Measurements from ENCODE around the gene PFN2.
"Not testable (repeated sequence)": the region's sequence is repeated elsewhere in the genome, so short reads cannot be mapped to it uniquely, and the experiment has no call there.

Gene PFN2

GRCh38 chr3:149970716-149971402 lies at the start of gene PFN2:
Gene PFN2, minus strand, starts transcription at chr3:149970895. Its CDS starts 39 bp downstream, at chr3:149970856.
- DNase-seq, result no peak

DNA sequence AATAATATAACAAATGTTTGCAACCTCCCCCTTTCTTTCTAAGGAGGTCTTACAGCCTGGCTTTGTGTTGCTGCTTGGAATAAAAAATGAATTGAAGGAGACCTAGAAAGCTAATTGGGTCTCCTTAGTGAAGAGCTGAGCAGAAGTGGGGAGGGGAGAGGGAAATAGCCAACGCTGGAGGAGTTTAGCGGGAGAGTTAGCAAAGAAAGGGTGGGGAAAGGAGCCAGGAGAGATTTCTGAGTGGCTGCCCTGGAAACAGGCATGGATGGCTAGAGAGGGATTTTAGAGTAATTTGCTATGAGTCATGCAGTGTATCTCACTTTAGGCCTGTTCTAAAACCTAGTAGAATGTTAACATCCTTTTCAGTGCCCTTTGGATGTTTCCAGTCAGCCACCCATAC lies 45.2 kb upstream of the PFN2 start:
- no peak for DNase-seq

GRCh38 chr3:150014782-150015181 lies 44.1 kb upstream of the PFN2 start:
- no peak for DNase-seq

DNA sequence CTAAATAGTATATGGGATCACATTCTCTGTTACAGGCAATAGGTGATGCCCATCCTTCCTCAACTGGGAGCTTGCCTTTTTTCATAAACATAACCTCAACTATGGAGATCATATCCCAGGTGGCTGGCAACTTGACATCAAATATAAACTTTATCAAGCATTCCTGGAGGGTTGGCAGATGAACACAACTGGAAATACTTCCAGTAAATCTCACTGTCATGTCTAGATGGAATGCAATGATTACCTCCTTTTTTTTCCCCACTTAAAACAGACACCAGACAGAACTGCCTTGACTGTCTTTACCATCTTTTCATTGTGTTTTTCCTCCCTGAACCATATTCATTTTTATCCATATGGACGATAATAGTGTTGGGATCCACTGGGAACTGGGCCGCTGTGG lies 43.1 kb upstream of the PFN2 start:
- DNase-seq, result no peak

DNA sequence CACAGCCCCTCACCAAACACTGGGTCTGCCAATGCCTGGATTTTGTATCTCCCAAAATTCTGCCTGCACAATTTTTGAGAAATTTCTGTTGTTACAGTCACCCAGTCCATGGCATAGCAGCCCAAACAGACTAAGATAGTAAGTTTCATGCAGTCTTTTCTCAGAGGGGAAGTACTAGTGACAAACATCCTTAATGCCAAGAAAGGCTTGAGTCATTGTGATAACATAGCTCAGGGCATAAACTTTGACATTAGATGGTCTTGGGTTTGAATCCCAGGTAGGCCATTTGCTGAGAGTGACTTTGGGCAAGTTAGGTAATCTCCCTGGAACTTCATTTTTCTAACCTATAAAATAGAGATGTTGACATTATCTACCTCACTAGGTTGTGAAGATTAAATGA lies 36.1 kb upstream of the PFN2 start:
- DNase-seq, result no peak

DNA sequence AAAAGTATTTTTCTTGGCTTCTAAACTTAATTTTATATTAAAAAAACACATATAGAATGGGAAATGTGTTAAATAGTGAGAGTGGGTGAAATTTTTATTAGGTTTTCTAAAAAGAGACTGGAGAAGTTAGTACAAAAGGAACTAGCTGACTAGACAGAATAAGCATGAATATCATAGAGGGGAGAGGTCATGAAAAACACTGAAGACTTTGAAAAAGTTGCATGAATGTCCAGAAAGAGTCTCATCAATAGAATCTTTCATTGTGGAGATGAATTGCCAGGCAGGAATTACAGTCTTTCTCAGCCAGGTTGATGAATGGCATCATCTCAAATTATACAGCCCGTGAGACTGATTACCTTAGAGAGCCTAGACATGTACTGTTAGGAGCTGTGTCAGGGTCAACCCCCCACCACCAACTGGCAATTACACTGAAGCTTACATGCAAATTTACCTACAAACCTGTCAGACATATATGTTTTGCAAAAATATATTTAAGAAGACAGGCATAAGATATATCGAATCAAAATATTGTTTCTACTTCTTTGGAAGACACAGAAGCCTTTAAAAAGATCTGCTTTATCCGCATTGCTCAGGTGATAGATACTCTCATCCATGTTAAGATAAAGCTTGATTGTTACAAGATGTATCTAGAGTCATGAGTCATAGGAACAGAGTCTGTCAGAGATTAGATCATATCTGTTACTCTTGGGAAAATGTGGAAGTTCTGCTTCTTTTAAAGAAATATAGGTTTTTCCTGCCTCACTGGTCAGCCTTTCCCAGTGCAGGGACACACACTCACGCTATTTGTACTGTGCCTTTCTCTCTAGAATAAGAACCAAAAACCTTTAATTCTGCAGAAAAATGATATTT lies 34.8 kb upstream of the PFN2 start:
- DNase-seq, result no peak

- no peak for DNase-seq
Observed at GRCh38 chr3:150000641-150001040, 29.9 kb upstream of the PFN2 start.

GRCh38 chr3:149999421-149999820 lies 28.7 kb upstream of the PFN2 start:
- DNase-seq, result no peak

DNA sequence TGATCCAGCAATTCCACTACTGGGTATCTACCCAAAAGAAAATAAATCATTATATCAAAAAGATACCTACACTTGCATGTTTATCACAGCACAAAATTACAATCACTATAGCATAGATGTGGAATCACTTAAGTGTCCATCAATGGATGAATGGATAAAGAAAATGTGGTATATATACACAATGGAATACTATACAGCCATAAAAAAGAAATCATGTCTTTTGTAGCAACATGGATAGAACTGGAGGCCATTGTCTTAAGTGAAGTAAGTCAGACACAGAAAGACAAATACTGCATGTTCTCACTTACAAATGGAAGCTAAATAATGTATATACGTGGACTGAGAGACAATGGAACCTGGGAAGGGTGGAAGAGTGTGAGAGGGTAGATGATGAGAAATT lies 28.3 kb upstream of the PFN2 start:
- DNase-seq, result no peak

DNA sequence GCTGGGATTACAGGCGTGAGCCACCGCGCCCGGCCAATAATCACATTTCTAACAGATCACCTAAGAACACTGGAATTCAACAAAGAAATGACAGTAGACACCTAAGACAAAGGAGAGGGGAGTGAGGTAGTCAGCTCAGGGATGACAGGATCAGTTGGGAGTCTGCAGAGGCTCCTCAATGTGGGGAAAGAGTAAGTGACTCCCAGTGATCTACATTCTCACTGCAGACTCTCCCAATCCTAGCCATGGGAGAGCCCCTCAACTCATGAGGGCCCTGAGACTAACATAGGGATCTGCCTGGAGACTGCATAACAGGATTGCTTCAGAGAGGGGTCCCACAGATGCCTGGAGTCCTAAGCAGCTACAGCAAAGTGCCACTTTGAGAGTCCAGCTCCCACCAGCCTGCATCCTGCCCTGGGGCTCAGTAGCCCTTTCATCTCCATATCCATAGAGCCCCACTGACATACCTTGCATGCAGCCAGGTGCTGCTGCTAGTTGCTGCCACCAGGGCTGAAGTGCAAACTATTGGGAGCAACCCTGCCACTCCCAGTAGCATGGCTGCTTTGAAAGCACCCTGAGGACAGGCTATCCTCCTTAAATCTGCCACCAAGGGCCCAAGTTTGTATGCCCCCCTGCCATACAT lies 21.8 kb upstream of the PFN2 start:
- DNase-seq, result no peak

- DNase-seq, result no peak
Observed at GRCh38 chr3:149990423-149990948, 19.8 kb upstream of the PFN2 start.

- no peak for DNase-seq
Observed at GRCh38 chr3:149989307-149989706, 18.6 kb upstream of the PFN2 start.

- no peak for DNase-seq
Observed at GRCh38 chr3:149983628-149984027, 12.9 kb upstream of the PFN2 start.

- DNase-seq, result not testable (repeated sequence)
Observed at GRCh38 chr3:149983053-149983452, 12.4 kb upstream of the PFN2 start.

- DNase-seq, result not testable (repeated sequence)
Observed at GRCh38 chr3:149981979-149982378, 11.3 kb upstream of the PFN2 start.

GRCh38 chr3:149977386-149977785 lies 6.7 kb upstream of the PFN2 start:
- no peak for DNase-seq

- DNase-seq, result no peak
Observed at GRCh38 chr3:149975919-149976318, 5.2 kb upstream of the PFN2 start.

DNA sequence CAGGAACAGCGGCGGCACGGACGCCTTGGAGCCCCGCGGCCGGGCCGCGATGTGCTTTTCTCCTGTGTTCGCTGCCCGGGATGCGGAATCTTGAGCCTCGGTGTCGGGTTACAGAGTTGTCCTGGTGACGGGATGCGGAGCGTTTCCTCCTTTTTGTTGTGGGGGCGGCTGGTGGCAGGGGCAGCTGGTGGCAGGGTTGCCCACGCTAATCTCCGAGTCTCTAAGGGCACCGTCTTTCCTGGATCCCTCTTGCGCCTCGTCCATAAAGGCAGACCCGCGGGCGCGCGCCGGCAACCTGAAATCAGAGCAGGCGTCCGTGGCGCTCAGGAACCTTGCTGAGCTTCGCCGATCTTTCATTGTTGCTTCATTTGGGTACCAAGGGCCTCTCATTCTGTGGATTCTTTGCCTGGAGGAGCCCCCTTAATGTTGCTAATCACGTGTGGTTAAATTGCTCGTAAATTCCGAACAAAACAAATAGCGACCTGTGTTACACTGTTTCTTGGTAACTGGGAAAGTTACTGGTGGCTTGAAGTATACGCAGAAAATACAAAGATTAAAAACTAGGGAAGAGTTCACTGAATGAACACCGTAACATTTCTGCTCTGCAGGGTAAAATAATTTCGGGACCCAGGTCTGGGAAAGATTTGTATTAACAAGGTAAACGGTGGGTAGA lies 844 bp upstream of the PFN2 start:
- DNase-seq, result peak in 1 of 2 experiments; percentile 3

DNA sequence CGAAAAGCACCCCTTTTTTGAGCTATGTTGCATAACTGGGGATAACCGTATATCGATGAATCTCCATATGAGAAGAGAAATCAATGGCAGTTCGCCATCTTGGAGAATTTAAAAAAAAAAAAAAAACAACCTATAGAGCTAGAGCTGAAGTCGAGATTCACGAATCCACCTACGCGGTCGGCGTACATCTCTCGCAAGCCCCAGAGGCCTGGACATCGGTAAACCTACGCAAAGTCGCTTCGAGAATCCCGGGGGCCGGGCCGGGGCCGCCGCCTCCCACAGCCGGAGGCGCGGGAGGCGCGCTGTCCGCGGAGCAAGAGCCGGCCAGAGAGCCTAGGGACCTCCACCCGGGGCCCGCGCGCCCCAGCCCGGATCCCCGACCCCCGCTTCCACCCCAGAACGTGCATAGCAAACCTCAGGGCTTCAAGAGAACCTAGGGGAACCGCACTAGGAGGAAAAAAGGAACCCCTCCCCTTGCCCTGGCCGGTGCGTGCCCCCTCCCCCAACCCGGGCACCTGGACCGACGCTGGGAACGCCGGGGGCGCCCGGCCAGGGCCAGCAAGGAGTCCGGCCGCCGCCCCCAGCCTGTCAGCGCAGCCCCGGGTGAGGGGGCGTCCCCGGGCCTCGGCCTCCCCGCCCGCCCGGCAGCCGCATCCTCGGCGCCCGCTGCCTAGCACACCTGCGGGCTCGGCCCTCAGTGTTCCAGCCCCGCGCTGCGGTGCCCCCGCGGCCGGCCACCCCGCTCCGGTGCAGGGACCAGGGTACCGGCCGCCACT lies 567 bp downstream of the PFN2 start:
- peak in 1 of 2 experiments; percentile 46 for DNase-seq

GRCh38 chr3:149969110-149969939 lies 1.4 kb downstream of the PFN2 start:
- DNase-seq, result peak in 1 of 2 experiments; percentile 44

DNA sequence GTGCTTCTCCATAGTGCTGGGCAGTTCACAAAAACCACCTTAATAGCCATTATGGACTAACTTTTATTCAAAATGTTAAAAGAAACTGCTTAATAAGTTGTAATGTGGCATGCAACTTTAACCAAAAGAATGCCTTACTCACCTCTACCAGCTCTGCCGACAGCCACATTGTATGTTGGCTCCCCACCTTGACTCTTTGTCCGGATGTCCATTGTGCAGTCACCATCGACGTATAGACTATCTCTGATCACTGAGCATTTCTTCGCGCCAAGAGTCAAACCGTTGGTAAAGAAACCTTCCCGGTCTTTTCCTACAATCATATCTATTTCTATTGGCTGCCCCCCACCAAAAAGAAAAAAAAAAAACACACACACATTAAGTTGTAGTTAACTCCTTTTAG lies 2.5 kb downstream of the PFN2 start:
- DNase-seq, result no peak

Data from cerebellar nuclear complex (tissue), 1 donor.